NCI-H82 treated with DMSO at 0.1 percent for 48 hours (cell line): Measurements from ENCODE around the gene C20orf141.
"Not testable (repeated sequence)": the region's sequence is repeated elsewhere in the genome, so short reads cannot be mapped to it uniquely, and the experiment has no call there.

Experiments
- DNase-seq: peaks from one replicate; lab custom pipeline; 2025; ENCODE audit not compliant: unreplicated experiment; lab: John Stamatoyannopoulos, UW

C20orf141 gene

GRCh38 chr20:2814587-2815051, at the start of gene C20orf141:
Gene C20orf141 (plus strand): TSS chr20:2814987. CDS start chr20:2815185, 198 bp downstream.
- peak; percentile 95 for DNase-seq

DNA sequence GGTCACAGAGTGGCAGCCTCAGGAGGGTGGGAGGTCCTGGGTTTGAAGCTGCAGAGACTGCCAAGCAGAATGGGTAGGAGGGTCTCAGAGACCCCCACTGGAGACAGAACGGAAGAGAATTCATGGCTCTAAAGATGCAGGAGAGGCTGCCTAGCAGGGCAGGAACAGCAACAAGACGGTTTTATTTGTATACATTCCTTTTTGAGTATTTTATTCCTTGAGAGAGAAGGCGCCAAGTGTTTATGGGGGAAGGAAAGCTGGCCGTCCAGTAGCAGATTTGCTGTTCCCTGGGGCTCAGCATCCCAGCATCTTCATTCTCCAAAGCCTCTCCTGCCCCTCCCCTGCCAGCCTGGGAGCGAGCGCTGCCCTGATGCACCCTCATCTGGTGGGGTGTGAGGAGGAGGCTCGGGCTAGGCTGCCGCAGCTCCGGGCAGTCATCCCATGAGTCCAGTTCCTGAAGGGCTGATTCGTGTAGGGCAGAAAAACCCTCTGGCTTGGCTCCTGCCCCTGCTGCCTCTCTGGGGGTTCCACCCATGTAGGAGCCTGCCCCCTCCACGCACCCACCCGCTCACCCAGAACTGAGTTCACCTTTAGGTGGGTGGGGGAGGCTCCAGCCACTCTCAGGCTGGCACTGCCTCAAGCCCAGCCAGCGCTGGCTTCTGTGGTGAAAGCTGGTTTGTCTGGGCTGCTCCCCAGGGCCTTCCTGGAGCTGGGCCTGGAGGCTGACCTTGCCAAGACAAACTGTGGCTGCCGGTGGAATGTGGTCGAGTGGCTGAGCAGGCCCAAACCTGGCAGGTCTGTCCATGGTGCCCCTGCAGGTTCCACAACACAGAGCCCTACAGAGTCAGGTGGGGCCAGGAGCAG, 46.8 kb upstream of the C20orf141 start:
- no peak for DNase-seq

- no peak for DNase-seq
Measured at GRCh38 chr20:2768632-2769015, 46.2 kb upstream of the C20orf141 start.

DNA sequence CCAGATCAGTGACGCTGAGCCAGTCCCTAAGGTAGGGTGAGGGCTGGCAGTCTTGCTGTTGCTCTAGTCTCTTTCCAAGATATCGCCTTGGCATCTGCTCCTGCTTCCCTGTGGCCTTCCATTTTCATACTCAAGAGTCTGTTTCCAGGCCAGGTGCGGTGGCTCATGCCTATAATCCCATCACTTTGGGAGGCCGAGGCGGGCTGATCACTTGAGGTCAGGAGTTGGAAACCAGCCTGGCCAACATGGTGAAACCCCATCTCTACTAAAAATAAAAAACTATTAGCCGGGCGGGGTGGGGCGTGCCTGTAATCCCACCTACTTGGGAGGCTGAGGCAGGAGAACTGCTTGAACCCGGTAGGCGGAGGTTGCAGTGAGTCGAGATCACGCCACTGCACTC, 44.7 kb upstream of the C20orf141 start:
- not testable (repeated sequence) for DNase-seq

DNA sequence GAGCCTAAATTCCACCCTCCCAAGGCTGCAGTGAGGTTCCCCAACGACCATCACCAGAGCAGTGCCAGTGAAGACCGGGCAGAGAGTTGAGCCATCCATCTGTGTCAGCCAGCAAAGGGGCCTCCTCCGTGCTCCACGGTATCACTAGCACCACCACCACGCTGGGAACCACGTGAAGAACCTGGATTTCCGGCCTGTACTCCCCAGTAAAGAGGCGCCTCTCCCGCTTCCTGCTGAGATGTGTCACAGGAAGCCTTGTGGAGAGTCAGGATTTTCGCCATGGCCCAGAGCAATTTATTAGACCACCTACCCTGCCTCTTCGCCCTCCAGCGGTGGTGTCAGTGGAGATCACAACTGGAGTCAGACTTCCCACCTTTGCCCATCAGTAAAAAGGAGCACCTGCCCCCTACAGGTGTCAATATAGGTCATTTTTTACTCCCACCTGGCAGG, 43.1 kb upstream of the C20orf141 start:
- DNase-seq: no peak

GRCh38 chr20:2773812-2774211, 41.0 kb upstream of the C20orf141 start:
- DNase-seq: no peak

DNA sequence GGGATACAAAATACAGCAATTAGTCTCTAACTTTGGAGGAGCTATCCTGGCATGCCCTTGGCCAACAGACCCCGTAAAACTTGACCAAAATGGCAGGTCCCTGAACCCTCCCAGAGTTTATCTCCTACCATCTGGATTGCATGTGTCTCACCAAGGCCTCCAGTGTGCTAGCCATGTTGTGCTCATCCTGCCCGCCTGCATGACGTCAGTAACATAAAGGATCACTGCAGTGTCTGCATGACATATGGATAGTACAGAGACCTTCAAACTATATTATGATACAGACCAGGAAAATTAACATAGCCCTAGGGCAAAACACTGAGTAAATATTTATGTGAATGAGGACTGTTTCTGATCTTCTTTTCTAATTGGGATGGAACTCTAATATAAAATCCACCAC, 39.6 kb upstream of the C20orf141 start:
- no peak for DNase-seq

DNA sequence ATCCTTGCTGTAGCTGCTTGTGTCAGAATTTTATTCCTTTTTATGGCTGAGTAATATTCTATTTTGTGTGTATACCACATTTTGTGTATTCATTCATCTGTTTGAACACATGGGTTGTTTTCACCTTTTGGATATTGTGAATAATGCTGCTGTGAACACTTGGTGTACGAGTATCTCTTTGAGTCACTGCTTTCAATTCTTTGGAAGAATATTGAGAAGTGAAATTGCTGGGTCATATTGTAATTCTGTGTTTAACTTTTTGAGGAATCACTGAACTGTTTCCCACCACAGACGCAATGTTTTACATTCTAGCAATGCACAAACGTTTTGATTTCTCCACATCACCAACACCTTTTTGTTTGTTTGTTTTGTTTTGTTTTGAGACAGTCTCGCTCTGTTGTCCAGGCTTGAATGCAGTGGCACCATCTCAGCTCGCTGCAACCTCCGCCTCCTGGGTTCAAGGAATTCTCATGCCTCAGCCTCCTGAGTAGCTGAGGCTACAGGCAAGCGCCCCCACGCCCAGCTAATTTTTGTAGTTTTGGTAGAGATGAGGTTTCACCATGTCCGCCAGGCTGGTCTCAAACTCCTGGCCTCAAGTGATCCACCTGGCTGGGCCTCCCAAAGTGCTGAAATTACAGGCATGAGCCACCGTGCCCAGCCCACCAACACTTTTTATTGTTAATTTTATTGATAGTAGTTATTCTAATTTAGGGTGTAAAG, 36.0 kb upstream of the C20orf141 start:
- DNase-seq: no peak

- DNase-seq: no peak
Measured at GRCh38 chr20:2780948-2781347, 33.8 kb upstream of the C20orf141 start.

GRCh38 chr20:2783908-2784566, 30.8 kb upstream of the C20orf141 start:
- no peak for DNase-seq

DNA sequence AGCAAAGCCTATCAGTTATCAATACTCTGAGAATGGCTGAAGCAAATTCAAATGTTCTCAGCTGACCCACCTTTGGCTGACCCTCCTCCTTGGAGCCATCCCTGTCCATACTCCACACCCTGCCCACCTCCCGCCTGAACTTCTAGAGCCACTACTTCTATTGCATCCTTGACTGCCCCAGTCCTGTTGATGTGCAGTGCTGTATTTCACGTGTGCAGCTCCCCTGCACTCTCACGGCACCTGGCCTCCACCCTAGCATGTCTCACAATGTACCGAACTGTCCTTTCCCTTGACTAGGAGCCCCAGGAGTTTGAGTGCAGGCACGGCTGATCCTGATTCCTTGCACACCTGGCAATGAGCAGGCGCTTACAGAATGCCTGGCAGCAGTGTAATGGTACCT, 21.3 kb upstream of the C20orf141 start:
- DNase-seq: no peak

GRCh38 chr20:2794202-2794748, 20.5 kb upstream of the C20orf141 start:
- DNase-seq: no peak

- no peak for DNase-seq
Measured at GRCh38 chr20:2794866-2795447, 19.8 kb upstream of the C20orf141 start.

DNA sequence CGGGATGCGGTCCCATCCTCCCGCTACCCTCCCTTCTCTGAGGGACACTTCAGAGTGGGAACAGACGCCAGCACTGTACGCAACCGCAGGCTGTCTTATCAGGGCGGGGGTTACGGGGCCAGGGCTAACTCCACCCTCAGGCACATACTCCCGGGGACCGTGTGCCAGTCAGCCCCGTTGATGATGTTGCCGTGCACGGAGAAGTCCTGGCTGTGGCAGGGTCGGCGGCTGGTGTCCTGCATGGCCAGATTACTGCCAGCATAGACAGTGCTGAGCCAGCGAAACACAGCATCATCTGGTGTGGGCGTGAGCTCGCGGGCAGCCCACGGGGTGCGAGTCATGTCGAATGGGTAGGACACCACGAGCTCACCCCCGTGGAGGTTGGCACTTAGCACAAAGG, 19.3 kb upstream of the C20orf141 start:
- DNase-seq: no peak

- no peak for DNase-seq
Measured at GRCh38 chr20:2796011-2796660, 18.7 kb upstream of the C20orf141 start.

- DNase-seq: no peak
Measured at GRCh38 chr20:2797136-2797983, 17.4 kb upstream of the C20orf141 start.

DNA sequence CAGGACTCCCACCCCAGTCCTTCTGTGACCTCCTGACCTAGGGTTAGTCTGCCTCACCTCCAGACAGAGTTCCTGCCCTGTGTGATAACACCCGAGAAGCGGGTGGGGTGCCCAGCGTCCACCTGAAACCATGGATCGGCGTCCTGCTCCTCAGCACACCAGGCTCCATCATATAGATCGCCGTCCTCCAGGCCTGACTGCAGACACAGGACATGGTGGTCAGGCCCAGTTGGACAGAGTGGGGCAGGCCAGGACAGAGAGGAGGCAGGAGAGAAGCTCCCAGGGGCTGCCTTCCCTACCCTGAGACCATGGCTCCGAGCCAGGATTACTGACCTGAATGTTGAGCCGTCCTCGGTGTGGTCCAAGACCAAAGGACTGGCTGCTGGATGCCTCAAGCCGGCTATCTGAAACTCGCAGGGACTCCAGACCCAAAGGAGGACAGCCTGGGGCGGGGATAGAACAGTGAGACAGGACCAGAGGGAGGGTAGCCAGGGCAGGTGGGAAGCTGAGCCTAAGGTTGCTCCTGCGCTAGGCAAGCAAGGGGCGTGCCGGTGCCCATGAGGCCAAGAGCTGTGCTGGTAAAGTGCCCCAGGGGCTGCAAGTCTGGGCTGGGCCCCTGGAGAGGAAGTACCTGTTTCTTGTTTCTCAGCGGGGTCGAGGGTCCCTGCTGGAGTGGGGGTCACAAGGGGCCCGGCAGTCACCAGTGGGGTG, 16.5 kb upstream of the C20orf141 start:
- DNase-seq: no peak

GRCh38 chr20:2798814-2799213, 16.0 kb upstream of the C20orf141 start:
- DNase-seq: no peak

DNA sequence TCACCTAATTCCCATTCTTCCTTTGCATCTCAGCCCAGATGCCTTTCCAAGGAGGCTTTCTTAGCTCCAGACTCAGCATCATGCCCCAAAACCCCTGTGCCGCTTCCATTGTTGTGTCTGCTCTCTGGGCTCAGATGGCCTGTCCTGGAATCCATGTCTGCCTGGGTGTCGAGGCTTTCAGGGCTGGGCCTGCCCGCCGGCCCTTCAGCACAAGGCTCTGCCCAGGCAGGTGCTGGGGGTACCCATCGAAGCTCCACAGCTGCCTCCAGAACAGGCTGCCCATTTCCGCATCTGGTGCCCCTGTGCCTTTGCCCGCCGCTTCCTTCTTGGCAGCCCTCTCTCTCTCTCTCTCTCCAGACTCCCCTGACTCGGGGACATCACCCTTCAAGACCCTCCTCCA, 15.5 kb upstream of the C20orf141 start:
- no peak for DNase-seq
